NCI-H1048 (cell line): ENCODE measurements around the gene SURF4.
"Not testable (repeated sequence)": the region's sequence is repeated elsewhere in the genome, so short reads cannot be mapped to it uniquely, and the experiment has no call there.

Experiments
- DNase-seq: peaks from one replicate; lab custom pipeline; 2025; lab: John Stamatoyannopoulos, UW

Gene SURF4

GRCh38 chr9:133397370-133397769, 21.5 kb upstream of the SURF4 start:
- no peak for DNase-seq

GRCh38 chr9:133396952-133397351, 21.1 kb upstream of the SURF4 start:
- no peak for DNase-seq

- DNase-seq = no peak
Observed at GRCh38 chr9:133394687-133395271, 18.9 kb upstream of the SURF4 start.

GRCh38 chr9:133393399-133393798, 17.5 kb upstream of the SURF4 start:
- DNase-seq = no peak

GRCh38 chr9:133392308-133392707, 16.4 kb upstream of the SURF4 start:
- DNase-seq = not testable (repeated sequence)

GRCh38 chr9:133391449-133391848, 15.6 kb upstream of the SURF4 start:
- not testable (repeated sequence) for DNase-seq

GRCh38 chr9:133390713-133391112, 14.9 kb upstream of the SURF4 start:
- no peak for DNase-seq

GRCh38 chr9:133389562-133389961, 13.7 kb upstream of the SURF4 start:
- no peak for DNase-seq

- DNase-seq = no peak
Observed at GRCh38 chr9:133389025-133389557, 13.2 kb upstream of the SURF4 start.

GRCh38 chr9:133387680-133388079, 11.8 kb upstream of the SURF4 start:
- no peak for DNase-seq

GRCh38 chr9:133386338-133386737, 10.5 kb upstream of the SURF4 start:
- no peak for DNase-seq

GRCh38 chr9:133385452-133385851, 9.6 kb upstream of the SURF4 start:
- no peak for DNase-seq

- DNase-seq = no peak
Observed at GRCh38 chr9:133384736-133385321, 9.0 kb upstream of the SURF4 start.

- DNase-seq = no peak
Observed at GRCh38 chr9:133383438-133383837, 7.6 kb upstream of the SURF4 start.

GRCh38 chr9:133382507-133383141, 6.8 kb upstream of the SURF4 start:
- DNase-seq = no peak

GRCh38 chr9:133380734-133381133, 4.9 kb upstream of the SURF4 start:
- DNase-seq = no peak

GRCh38 chr9:133379153-133380086, 3.6 kb upstream of the SURF4 start:
- DNase-seq = no peak

- no peak for DNase-seq
Observed at GRCh38 chr9:133378408-133378962, 2.6 kb upstream of the SURF4 start.

GRCh38 chr9:133377721-133378216, 1.9 kb upstream of the SURF4 start:
- DNase-seq = no peak

GRCh38 chr9:133377280-133377679, 1.4 kb upstream of the SURF4 start:
- DNase-seq = not testable (repeated sequence)

GRCh38 chr9:133375116-133375723, 640 bp downstream of the SURF4 start:
- DNase-seq = no peak
